ENCODE data around the gene BMERB1.
"Not testable (repeated sequence)": the region's sequence is repeated elsewhere in the genome, so short reads cannot be mapped to it uniquely, and the experiment has no call there.

The BMERB1 gene

GRCh38 chr16:15559176-15559575 is 124.8 kb downstream of the BMERB1 start:
- DNase-seq (ENCODE audit: low spot score), result no peak

- DNase-seq (ENCODE audit: low spot score), result no peak
Measured at GRCh38 chr16:15564604-15565339, 130.4 kb downstream of the BMERB1 start.

GRCh38 chr16:15566095-15566494 is 131.7 kb downstream of the BMERB1 start:
- no peak for DNase-seq (ENCODE audit: low spot score)

- DNase-seq (ENCODE audit: low spot score), result no peak
Measured at GRCh38 chr16:15567823-15568222, 133.4 kb downstream of the BMERB1 start.

GRCh38 chr16:15570666-15571065 is 136.3 kb downstream of the BMERB1 start:
- DNase-seq (ENCODE audit: low spot score), result not testable (repeated sequence)

- no peak for DNase-seq (ENCODE audit: low spot score)
Measured at GRCh38 chr16:15571557-15571956, 137.2 kb downstream of the BMERB1 start.

- no peak for DNase-seq (ENCODE audit: low spot score)
Measured at GRCh38 chr16:15572329-15573001, 138.1 kb downstream of the BMERB1 start.

- no peak for DNase-seq (ENCODE audit: low spot score)
Measured at GRCh38 chr16:15573274-15573895, 139.0 kb downstream of the BMERB1 start.

GRCh38 chr16:15573896-15574613 is 139.7 kb downstream of the BMERB1 start:
- DNase-seq (ENCODE audit: low spot score), result not testable (repeated sequence)

GRCh38 chr16:15574614-15574948 is 140.2 kb downstream of the BMERB1 start:
- no peak for DNase-seq (ENCODE audit: low spot score)

GRCh38 chr16:15575293-15576049 is 141.1 kb downstream of the BMERB1 start:
- no peak for DNase-seq (ENCODE audit: low spot score)

- DNase-seq (ENCODE audit: low spot score), result no peak
Measured at GRCh38 chr16:15576960-15577958, 142.9 kb downstream of the BMERB1 start.

GRCh38 chr16:15578824-15579223 is 144.4 kb downstream of the BMERB1 start:
- DNase-seq (ENCODE audit: low spot score), result no peak

GRCh38 chr16:15581127-15581815 is 146.9 kb downstream of the BMERB1 start:
- DNase-seq (ENCODE audit: low spot score), result no peak

GRCh38 chr16:15583526-15583925 is 149.1 kb downstream of the BMERB1 start:
- DNase-seq (ENCODE audit: low spot score), result no peak

GRCh38 chr16:15585956-15586355 is 151.6 kb downstream of the BMERB1 start:
- no peak for DNase-seq (ENCODE audit: low spot score)

GRCh38 chr16:15586716-15587115 is 152.3 kb downstream of the BMERB1 start:
- DNase-seq (ENCODE audit: low spot score), result no peak

GRCh38 chr16:15587152-15587825 is 152.9 kb downstream of the BMERB1 start:
- no peak for DNase-seq (ENCODE audit: low spot score)

- no peak for DNase-seq (ENCODE audit: low spot score)
Measured at GRCh38 chr16:15592324-15592723, 157.9 kb downstream of the BMERB1 start.
